HEK293 (cell line): ENCODE measurements around the gene TEC.
A peak's percentile ranks its signal among the peaks of the same experiment; 100 is the strongest.

ENCODE experiments used
- CTCF ChIA-PET: fragments of 350-600 bp; formaldehyde crosslinking; extraction: SDS; loops from one replicate; lab custom pipeline; 2021; ENCODE audit warnings: antibody characterized with exemption; lab: Yijun Ruan, JAX
- POLR2A ChIA-PET: fragments of 300-600 bp; formaldehyde crosslinking; extraction: SDS; loops from one replicate; lab custom pipeline; 2020; ENCODE audit warnings: antibody characterized with exemption, inconsistent platforms; lab: Yijun Ruan, JAX
- H3K27ac ChIP-seq: fragments of 200-500 bp; sonication (Bioruptor generic); 2 replicates; pipeline ENCODE4 v1.5.1; 2014; ENCODE audit warnings: low read depth, low read length, control low read depth, inconsistent platforms; ENCODE audit errors: extremely low read depth
- H3K36me3 ChIP-seq, 2 experiments: fragments of 200-500 bp in 1 of 2; sonication (Bioruptor generic) in 1 of 2; 1 replicate in 1 of 2; 2 replicates in 1 of 2; pipeline ENCODE4 v1.5.1; 2014 to 2017; ENCODE audit warnings: inconsistent platforms in 2 of 2, low read length in 2 of 2; ENCODE audit not compliant: control insufficient read depth in 2 of 2, insufficient read depth in 1 of 2
- H3K4me1 ChIP-seq: fragments of 200-500 bp; sonication (Bioruptor generic); 2 replicates; pipeline ENCODE4 v1.5.1; 2014; ENCODE audit warnings: mild to moderate bottlenecking, low read length, inconsistent platforms; ENCODE audit not compliant: control insufficient read depth, insufficient read depth
- H3K4me3 ChIP-seq: 2 replicates; pipeline ENCODE4 v1.5.1; 2011; ENCODE audit warnings: low read depth, mild to moderate bottlenecking, control low read depth, low read length, moderate library complexity
- H3K9me3 ChIP-seq: fragments of 200-500 bp; sonication (Bioruptor generic); 2 replicates; pipeline ENCODE4 v1.5.1; 2014; ENCODE audit warnings: low read depth, low read length, inconsistent platforms; ENCODE audit not compliant: control insufficient read depth, insufficient read depth
- BCL11A ChIP-seq: fragments of 450-650 bp; formaldehyde crosslinking; IDR thresholded peaks from 2 replicates; pipeline ENCODE4 v1.5.1; 2016; ENCODE audit warnings: low read depth, missing biosample characterization, missing genetic modification characterization
- GLI2 ChIP-seq: fragments of 450-650 bp; formaldehyde crosslinking; IDR thresholded peaks from 2 replicates; pipeline ENCODE4; 2017; ENCODE audit warnings: missing biosample characterization, missing genetic modification characterization, low read depth, borderline replicate concordance
- GLIS2 ChIP-seq: fragments of 450-650 bp; formaldehyde crosslinking; IDR thresholded peaks from 2 replicates; pipeline ENCODE4 v1.5.1; 2016; ENCODE audit warnings: missing biosample characterization, missing genetic modification characterization
- HOXD13 ChIP-seq: sonication (generic); formaldehyde crosslinking; IDR thresholded peaks from 2 replicates; pipeline ENCODE4 v1.8.0; 2022; ENCODE audit warnings: missing genetic modification reagents, borderline replicate concordance
- INSM2 ChIP-seq: fragments of 450-650 bp; formaldehyde crosslinking; IDR thresholded peaks from 2 replicates; pipeline ENCODE4 v1.5.1; 2016; ENCODE audit warnings: missing biosample characterization, missing genetic modification characterization
- KLF17 ChIP-seq: fragments of 450-650 bp; formaldehyde crosslinking; IDR thresholded peaks from 2 replicates; pipeline ENCODE4 v1.5.1; 2016; ENCODE audit warnings: missing biosample characterization, missing genetic modification characterization
- KLF9 ChIP-seq: fragments of 450-650 bp; formaldehyde crosslinking; IDR thresholded peaks from 2 replicates; pipeline ENCODE4 v1.5.1; 2016; ENCODE audit warnings: missing biosample characterization, missing genetic modification characterization, low read depth
- REPIN1 ChIP-seq: fragments of 450-650 bp; formaldehyde crosslinking; IDR thresholded peaks from 2 replicates; pipeline ENCODE4 v1.5.1; 2017; ENCODE audit warnings: missing biosample characterization, missing genetic modification characterization, low read depth
- YY1 ChIP-seq: fragments of 450-650 bp; formaldehyde crosslinking; IDR thresholded peaks from 2 replicates; pipeline ENCODE4 v1.5.1; 2018; ENCODE audit warnings: missing biosample characterization, missing genetic modification characterization
- YY2 ChIP-seq: fragments of 450-650 bp; formaldehyde crosslinking; IDR thresholded peaks from 2 replicates; pipeline ENCODE4 v1.5.1; 2016; ENCODE audit warnings: missing biosample characterization, missing genetic modification characterization
- ZBTB26 ChIP-seq: fragments of 450-650 bp; formaldehyde crosslinking; optimal IDR thresholded peaks from 2 replicates; pipeline ENCODE3; 2016; ENCODE audit warnings: missing biosample characterization, mild to moderate bottlenecking, missing genetic modification characterization
- ZNF140 ChIP-seq: fragments of 450-650 bp; formaldehyde crosslinking; IDR thresholded peaks from 2 replicates; pipeline ENCODE4 v1.5.1; 2016; ENCODE audit warnings: missing biosample characterization, missing genetic modification characterization
- ZNF146 ChIP-seq: fragments of 450-650 bp; formaldehyde crosslinking; IDR thresholded peaks from 2 replicates; pipeline ENCODE4 v1.5.1; 2016; ENCODE audit warnings: missing biosample characterization, missing genetic modification characterization
- ZNF19 ChIP-seq: fragments of 450-650 bp; formaldehyde crosslinking; IDR thresholded peaks from 2 replicates; pipeline ENCODE4; 2016; ENCODE audit warnings: missing biosample characterization, missing genetic modification characterization, low read depth
- ZNF24 ChIP-seq: fragments of 450-650 bp; formaldehyde crosslinking; IDR thresholded peaks from 2 replicates; pipeline ENCODE4 v1.5.1; 2016; ENCODE audit warnings: missing biosample characterization, missing genetic modification characterization
- ZNF248 ChIP-seq: fragments of 450-650 bp; formaldehyde crosslinking; IDR thresholded peaks from 2 replicates; pipeline ENCODE4 v1.5.1; 2017; ENCODE audit warnings: missing biosample characterization, missing genetic modification characterization
- ZNF398 ChIP-seq: fragments of 450-650 bp; formaldehyde crosslinking; IDR thresholded peaks from 2 replicates; pipeline ENCODE4 v1.5.1; 2017; ENCODE audit warnings: missing biosample characterization, missing genetic modification characterization
- ZNF48 ChIP-seq: fragments of 450-650 bp; formaldehyde crosslinking; IDR thresholded peaks from 2 replicates; pipeline ENCODE4 v1.5.1; 2016; ENCODE audit warnings: missing biosample characterization, missing genetic modification characterization
- ZNF501 ChIP-seq: fragments of 450-650 bp; formaldehyde crosslinking; IDR thresholded peaks from 2 replicates; pipeline ENCODE4 v1.5.1; 2016; ENCODE audit warnings: missing biosample characterization, missing genetic modification characterization
- ZNF530 ChIP-seq: fragments of 450-650 bp; formaldehyde crosslinking; IDR thresholded peaks from 2 replicates; pipeline ENCODE4 v1.5.1; 2016; ENCODE audit warnings: low read depth, missing biosample characterization, missing genetic modification characterization
- ZNF549 ChIP-seq: fragments of 450-650 bp; IDR thresholded peaks from 2 replicates; pipeline ENCODE4 v1.5.1; 2018; ENCODE audit warnings: missing biosample characterization, missing genetic modification characterization, mild to moderate bottlenecking, inconsistent platforms, moderate library complexity
- ZNF580 ChIP-seq: fragments of 450-650 bp; formaldehyde crosslinking; IDR thresholded peaks from 2 replicates; pipeline ENCODE4 v1.5.1; 2016; ENCODE audit warnings: missing biosample characterization, missing genetic modification characterization
- ZNF585B ChIP-seq: fragments of 450-650 bp; formaldehyde crosslinking; IDR thresholded peaks from 2 replicates; pipeline ENCODE4 v1.5.1; 2016; ENCODE audit warnings: missing biosample characterization, missing genetic modification characterization
- ZNF626 ChIP-seq: fragments of 450-650 bp; sonication (Bioruptor Pico); formaldehyde crosslinking; IDR thresholded peaks from 2 replicates; pipeline ENCODE4 v1.5.1; 2018; ENCODE audit warnings: missing biosample characterization, missing genetic modification characterization, inconsistent platforms
- ZNF645 ChIP-seq: fragments of 450-650 bp; formaldehyde crosslinking; IDR thresholded peaks from 2 replicates; pipeline ENCODE4; 2016; ENCODE audit warnings: missing biosample characterization, missing genetic modification characterization
- ZNF654 ChIP-seq: fragments of 450-650 bp; formaldehyde crosslinking; IDR thresholded peaks from 2 replicates; pipeline ENCODE4 v1.5.1; 2016; ENCODE audit warnings: low read depth, missing biosample characterization, missing genetic modification characterization
- ZNF701 ChIP-seq: fragments of 450-650 bp; formaldehyde crosslinking; IDR thresholded peaks from 2 replicates; pipeline ENCODE4 v1.5.1; 2016; ENCODE audit warnings: missing biosample characterization, missing genetic modification characterization
- ZSCAN16 ChIP-seq: fragments of 450-650 bp; formaldehyde crosslinking; IDR thresholded peaks from 2 replicates; pipeline ENCODE4 v1.5.1; 2016; ENCODE audit warnings: missing biosample characterization, missing genetic modification characterization
- TF ChIP-seq, protein P1 (sequence below): fragments of 450-650 bp; formaldehyde crosslinking; IDR thresholded peaks from 2 replicates; pipeline ENCODE4 v1.5.1; 2016; ENCODE audit warnings: missing biosample characterization, missing genetic modification characterization

Gene TEC

GRCh38 chr4:48268956-48269860 lies at the start of gene TEC:
TEC (minus strand) TSS chr4:48269838; CDS start chr4:48228614, 41,224 bp downstream.
- Histone ChIP-seq H3K4me1 (no peaks in the 10 kb centered on the region), H3K9me3 (no peaks in the 10 kb centered on the region), H3K4me3 (peak within 1 kb of the TSS; percentile 80), H3K36me3 (no peaks in the 10 kb centered on the region), H3K27ac (peak within 1 kb of the TSS; percentile 53; the same call in 1 of the 2 replicates)
- POLR2A ChIA-PET: no interaction called here
- CTCF ChIA-PET: no interaction called here
- TF ChIP-seq ZNF24: no peak
- peak; percentile 70; the same call in 1 of the 2 replicates for TF ChIP-seq KLF17
- no peak for TF ChIP-seq HOXD13 (CRISPR knock-in tag)
- TF ChIP-seq ZNF48 (tag by site-specific recombination): no peak
- peak; percentile 89 for TF ChIP-seq ZBTB26 (tag by site-specific recombination)
- peak; percentile 47; the same call in 1 of the 2 replicates for TF ChIP-seq ZNF501
- TF ChIP-seq, protein P1, sequence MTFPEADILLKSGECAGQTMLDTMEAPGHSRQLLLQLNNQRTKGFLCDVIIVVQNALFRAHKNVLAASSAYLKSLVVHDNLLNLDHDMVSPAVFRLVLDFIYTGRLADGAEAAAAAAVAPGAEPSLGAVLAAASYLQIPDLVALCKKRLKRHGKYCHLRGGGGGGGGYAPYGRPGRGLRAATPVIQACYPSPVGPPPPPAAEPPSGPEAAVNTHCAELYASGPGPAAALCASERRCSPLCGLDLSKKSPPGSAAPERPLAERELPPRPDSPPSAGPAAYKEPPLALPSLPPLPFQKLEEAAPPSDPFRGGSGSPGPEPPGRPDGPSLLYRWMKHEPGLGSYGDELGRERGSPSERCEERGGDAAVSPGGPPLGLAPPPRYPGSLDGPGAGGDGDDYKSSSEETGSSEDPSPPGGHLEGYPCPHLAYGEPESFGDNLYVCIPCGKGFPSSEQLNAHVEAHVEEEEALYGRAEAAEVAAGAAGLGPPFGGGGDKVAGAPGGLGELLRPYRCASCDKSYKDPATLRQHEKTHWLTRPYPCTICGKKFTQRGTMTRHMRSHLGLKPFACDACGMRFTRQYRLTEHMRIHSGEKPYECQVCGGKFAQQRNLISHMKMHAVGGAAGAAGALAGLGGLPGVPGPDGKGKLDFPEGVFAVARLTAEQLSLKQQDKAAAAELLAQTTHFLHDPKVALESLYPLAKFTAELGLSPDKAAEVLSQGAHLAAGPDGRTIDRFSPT (tag by site-specific recombination): no peak
- no peak for TF ChIP-seq ZNF585B (tag by site-specific recombination)
- no peak for TF ChIP-seq INSM2
- no peak for TF ChIP-seq ZNF146 (tag by site-specific recombination)
- no peak for TF ChIP-seq ZNF19 (tag by site-specific recombination)
- no peak for TF ChIP-seq YY1 (tag by site-specific recombination)
- no peak for TF ChIP-seq REPIN1 (tag by site-specific recombination)
- no peak for TF ChIP-seq ZNF645 (tag by site-specific recombination)
- TF ChIP-seq ZNF140 (tag by site-specific recombination): no peak
- no peak for TF ChIP-seq GLI2 (tag by site-specific recombination)
- TF ChIP-seq YY2 (tag by site-specific recombination): no peak
- TF ChIP-seq ZNF549 (tag by site-specific recombination): no peak
- TF ChIP-seq GLIS2 (tag by site-specific recombination): no peak
- peak; percentile 35; the same call in 1 of the 2 replicates for TF ChIP-seq KLF9
- no peak for TF ChIP-seq ZNF398 (tag by site-specific recombination)
- no peak for TF ChIP-seq ZSCAN16 (tag by site-specific recombination)
- TF ChIP-seq ZNF248: no peak
- TF ChIP-seq ZNF654 (tag by site-specific recombination): no peak
- no peak for TF ChIP-seq ZNF626
- no peak for TF ChIP-seq ZNF701 (tag by site-specific recombination)
- TF ChIP-seq ZNF530: no peak
- TF ChIP-seq BCL11A: no peak
- no peak for TF ChIP-seq ZNF580 (tag by site-specific recombination)
